HG03520 (cell line): ENCODE measurements around the gene L3MBTL3.
"Not testable (repeated sequence)": the region's sequence is repeated elsewhere in the genome, so short reads cannot be mapped to it uniquely, and the experiment has no call there.

Experiments
- ATAC-seq: cut with Tn5 transposase; IDR thresholded peaks from one replicate; pipeline ENCODE4 v1.9.1; 2021; ENCODE audit warnings: mild to moderate bottlenecking, moderate library complexity; ENCODE audit not compliant: unreplicated experiment

Gene L3MBTL3

GRCh38 chr6:130134582-130134981 is 116.2 kb downstream of the L3MBTL3 start:
- no peak for ATAC-seq

DNA sequence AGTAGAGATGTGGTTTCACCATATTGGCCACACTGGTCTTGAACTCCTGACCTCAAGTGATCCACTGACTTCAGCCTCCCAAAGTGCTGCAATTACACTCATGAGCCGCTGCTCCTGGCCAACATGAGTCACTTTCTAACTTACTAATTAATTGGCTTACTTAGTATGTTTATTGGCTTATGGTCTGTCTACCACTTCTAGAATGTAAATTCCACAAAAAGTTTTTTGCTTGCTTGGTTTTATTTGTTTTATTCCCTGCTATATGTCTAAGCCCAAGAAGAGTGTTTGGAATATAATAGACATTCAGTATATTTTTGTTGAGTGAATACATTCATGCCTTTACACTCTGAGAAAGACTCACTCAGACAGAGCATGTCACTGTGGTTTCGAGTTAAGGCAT is 118.4 kb downstream of the L3MBTL3 start:
- ATAC-seq = no peak

DNA sequence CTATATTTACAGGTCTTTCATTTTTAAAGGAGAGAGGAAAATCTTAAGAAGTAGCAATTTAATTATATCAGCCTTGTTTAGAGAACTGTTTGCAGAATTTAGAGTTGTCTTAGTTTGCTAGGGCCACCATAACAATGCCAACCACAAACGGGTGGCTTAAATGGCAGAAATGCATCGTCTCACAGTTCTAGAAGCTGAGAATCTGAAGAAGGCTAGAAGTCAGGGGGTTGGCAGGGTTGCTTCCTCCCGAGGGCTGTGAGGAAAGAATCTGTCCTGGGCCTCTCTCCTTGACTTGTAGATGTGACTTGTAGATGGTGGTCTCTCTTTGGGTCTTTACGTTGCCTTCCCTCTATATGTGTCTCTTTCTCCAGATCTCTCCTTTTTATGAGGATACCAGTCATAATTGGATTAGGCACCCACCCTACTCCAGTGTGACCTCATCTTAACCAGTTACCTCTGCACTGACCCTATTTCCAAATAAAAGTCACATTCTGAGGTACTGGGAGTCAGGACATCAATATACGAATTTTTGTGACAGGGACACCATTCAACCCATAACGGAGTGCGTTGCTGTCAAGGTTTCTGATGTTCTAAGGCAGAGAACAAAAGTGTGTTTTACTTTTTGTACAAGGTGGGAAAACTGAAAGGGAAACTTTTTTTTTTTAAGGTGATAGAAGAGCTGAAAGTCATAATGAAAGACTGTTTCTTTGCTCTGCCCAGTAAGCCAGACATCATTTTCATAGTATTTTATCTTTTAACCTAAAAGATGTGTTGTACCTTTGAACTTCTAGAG is 119.9 kb downstream of the L3MBTL3 start:
- peak; percentile 58 for ATAC-seq

GRCh38 chr6:130138909-130139242 is 120.5 kb downstream of the L3MBTL3 start:
- peak; percentile 15 for ATAC-seq

DNA sequence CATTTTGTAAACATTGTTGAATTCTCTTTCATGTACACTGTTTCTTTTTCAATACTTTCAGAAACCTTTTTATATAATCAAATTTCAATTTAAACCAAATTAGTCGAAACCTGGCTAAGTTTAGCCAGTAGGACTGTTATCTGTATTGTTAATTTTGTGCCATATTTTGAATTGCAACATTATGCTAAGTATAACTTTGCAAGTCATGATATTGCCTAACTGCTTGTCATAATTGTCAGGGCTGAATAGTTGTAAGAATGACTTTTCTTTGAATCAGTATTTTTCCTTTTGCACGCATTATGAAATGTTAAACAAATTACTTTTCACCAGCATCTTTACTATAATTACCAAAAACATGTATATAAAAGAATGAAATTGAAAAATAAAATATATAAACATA is 121.7 kb downstream of the L3MBTL3 start:
- no peak for ATAC-seq

GRCh38 chr6:130143709-130144108 is 125.3 kb downstream of the L3MBTL3 start:
- ATAC-seq = no peak

DNA sequence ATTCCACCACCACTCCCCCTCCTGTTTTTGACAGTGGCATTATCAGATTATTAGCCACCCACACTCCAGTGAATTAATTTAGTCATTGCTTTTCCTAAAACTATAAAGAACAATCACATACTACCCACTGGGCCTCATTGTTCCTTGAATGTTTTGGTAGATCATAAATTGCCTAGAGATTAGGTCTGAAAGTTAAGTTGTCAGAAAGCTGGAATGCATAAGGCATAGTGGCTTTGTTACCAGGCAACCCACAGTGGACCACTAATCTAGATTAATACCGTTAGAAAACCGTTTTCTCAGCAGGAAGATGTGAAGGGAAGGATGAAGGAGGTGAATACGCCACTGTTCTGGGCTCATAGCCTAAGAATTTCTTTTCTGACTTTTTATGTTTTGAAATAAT is 128.7 kb downstream of the L3MBTL3 start:
- no peak for ATAC-seq

DNA sequence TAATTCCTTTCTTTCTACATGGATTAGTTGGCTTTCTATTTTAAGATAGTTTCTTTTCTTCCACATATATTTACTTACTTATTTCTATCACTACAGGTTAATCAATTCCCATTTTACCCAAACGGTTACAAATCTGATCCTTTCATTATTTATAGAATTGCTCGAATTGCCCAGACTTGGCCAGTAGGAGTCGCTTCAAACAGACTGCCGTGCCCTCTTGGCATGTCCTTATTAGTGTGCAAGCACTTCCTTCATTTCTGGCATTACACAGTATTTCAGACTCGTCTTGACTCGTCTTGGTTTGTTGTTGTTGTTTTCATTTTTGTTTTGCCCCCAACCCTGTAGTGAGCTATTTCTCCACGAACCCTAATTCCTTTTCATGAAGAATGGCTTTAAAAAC is 129.8 kb downstream of the L3MBTL3 start:
- no peak for ATAC-seq

GRCh38 chr6:130149016-130149415 is 130.6 kb downstream of the L3MBTL3 start:
- ATAC-seq = not testable (repeated sequence)

DNA sequence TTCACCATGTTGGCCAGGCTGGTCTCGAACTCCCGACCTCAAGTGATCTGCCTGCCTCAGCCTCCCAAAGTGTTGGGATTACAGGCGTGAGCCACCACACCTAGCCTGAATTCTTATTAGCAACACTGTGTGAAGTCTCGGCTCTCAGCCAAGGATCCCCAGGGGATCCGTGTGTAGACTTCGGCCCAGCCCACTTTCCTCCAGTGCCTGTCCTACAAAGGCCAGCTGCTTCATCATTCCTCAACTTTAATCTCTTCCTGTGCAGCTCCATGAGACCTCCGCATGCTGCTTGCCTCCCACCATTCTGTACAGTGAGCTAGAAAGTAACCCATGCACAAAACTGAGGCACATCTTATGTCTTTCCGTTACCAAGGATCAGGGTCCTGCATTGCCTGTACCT is 132.5 kb downstream of the L3MBTL3 start:
- ATAC-seq = no peak

DNA sequence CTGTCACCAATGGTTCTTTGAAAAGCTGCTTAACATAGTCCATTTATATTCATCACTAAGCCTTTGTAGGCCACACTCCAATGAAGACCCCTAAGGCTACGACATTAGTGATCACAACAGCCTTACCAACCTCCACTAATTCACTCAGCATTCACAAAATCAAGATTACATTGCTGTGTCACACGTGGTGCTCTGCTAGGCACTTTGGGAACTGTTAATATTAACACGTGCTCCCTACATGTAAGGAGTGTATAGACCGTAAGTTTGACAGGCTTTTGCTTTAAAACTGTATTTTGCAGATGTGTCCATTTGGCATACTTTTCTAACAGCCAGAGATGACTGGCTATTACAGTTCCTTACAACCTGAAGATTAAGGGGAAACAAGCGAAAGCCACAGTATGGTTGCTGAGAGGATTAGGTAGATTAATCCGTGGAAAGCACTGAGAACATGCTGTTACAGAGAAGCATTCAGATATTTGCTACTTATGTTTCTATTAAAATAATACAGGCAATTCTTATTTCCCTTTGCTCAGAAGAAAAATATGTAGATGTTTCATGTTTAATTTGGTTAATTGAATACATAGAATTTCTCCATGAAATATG is 134.6 kb downstream of the L3MBTL3 start:
- no peak for ATAC-seq

GRCh38 chr6:130156908-130157307 is 138.5 kb downstream of the L3MBTL3 start:
- no peak for ATAC-seq

GRCh38 chr6:130158056-130158455 is 139.7 kb downstream of the L3MBTL3 start:
- no peak for ATAC-seq

- ATAC-seq = no peak
These were observed 140.2 kb downstream of the L3MBTL3 start for GRCh38 chr6:130158548-130158947.

- no peak for ATAC-seq
These were observed 141.6 kb downstream of the L3MBTL3 start for GRCh38 chr6:130159956-130160355.

DNA sequence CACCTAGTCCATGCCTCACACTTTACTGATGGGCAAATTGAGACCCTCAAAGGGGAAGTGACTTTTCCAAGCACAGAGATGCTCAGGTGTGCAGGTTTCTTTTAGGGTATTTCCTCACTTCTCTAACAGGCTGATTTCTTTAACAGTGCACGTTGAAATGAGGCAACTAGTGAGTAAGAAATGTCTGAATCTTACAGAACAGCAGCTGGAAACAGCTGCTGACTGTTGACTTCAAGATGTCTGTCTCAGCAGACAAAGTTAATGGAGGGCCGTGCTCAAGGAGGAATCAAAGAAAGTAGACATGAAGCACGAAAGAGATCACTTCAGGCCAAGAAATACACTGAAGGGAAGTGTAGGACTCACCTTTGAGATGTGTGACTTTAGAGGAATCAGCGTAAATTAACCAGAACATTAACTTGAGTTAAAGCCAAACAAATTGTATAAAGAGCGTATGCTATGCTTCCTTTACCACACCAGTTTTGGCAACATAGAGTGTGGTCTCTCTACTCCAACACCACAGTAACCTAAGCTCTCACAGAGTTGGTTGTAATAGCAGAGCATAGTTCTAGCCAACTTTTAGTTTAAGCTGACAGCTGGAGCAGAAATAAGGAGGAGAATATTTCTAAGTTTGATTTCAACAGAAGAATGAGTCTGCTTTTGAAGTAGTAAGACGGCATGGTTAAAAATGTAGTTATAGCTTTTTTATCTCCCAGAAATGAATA is 143.5 kb downstream of the L3MBTL3 start:
- ATAC-seq = no peak

- no peak for ATAC-seq
These were observed 144.0 kb downstream of the L3MBTL3 start for GRCh38 chr6:130162421-130162820.

GRCh38 chr6:130163266-130163665 is 144.9 kb downstream of the L3MBTL3 start:
- no peak for ATAC-seq

DNA sequence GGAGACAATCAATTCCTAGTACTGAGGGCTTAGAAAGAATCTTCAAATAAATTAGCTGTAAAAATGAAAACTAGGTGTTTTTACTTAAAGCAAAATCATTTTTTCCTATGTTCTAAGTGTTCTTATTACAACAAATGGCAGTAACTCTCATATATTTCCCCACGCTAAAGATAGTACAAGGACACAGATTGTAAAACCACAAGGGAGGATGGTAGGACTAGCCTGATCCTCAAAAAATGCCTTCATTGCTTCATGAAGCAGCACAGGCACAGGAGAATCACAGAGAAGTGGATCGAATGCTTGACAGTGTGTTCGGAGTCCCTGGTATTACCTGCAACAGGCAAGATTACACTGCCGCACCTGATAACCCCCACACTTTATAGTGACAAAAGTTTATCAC is 145.9 kb downstream of the L3MBTL3 start:
- no peak for ATAC-seq

GRCh38 chr6:130167655-130168054 is 149.3 kb downstream of the L3MBTL3 start:
- ATAC-seq = no peak

DNA sequence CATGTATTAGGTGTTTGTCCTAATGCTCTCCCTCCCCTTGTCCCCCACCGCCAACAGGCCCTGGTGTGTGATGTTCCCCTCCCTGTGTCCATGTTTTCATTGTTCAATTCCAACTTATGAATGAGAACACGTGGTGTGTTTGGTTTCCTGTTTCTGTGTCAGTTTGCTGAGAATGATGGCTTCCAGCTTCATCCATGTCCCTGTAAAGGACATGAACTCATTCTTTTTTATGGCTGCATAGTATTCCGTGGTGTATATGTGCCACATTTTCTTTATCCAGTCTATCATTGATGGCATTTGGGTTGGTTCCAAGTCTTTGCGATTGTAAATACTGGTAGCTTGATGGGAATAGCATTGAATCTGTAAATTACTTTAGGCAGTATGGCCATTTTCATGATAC is 151.8 kb downstream of the L3MBTL3 start:
- ATAC-seq = not testable (repeated sequence)

DNA sequence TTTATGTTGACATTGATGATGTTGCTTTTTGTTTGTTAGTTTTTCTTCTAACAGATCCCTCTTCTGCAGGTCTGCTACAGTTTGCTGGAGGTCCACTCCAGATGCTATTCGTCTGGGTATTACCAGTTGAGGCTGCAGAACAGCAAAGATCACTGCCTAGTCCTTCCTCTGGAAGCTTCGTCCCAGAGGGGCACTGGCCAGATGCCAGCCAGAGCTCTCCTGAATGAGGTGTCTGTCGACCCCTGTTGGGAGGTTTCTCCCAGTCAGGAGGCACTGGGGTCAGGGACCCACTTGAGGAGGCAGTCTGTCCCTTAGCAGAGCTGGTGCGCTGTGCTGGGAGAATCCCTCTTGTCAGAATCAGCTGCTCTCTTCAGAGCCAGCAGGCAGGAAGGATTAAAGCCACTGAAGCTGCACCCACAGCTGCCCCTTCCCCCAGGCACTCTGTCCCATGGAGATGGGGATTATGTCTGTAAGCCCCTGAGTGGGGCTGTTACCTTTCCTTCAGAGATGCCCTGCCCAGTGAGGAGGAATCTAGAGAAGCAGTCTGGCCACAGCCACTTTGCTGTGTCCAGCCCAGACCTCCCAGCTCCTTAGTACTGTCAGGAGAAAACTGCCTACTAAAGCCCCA is 155.1 kb downstream of the L3MBTL3 start:
- ATAC-seq = not testable (repeated sequence)
